Spinal cord (tissue), 10 donors: ENCODE results near the gene DLG5. TPM values are rescaled to one million over a fixed set of nuclear protein-coding genes. Genes with fewer than 3 reads are reported as not detected.

Experiments
- DNase-seq, 6 donors: peaks; one replicate each; pipeline versions ENCODE4 v3.0.0 to v3.0.0-alpha.2; 2013 to 2015; ENCODE audit warnings: low spot score in 6 of 6, low read depth in 4 of 6
- H3K27ac ChIP-seq: one replicate; pipeline ENCODE4 v1.5.1; 2013; ENCODE audit warnings: low read depth, low read length, control low read depth
- H3K27me3 ChIP-seq: one replicate; pipeline ENCODE4 v1.6.1; 2013; ENCODE audit warnings: low read length; ENCODE audit not compliant: control insufficient read depth, insufficient read depth
- H3K36me3 ChIP-seq: one replicate; pipeline ENCODE4 v1.6.1; 2013; ENCODE audit warnings: low read length; ENCODE audit not compliant: control insufficient read depth, insufficient read depth
- H3K4me1 ChIP-seq: one replicate; pipeline ENCODE4 v1.6.1; 2013; ENCODE audit warnings: low read length; ENCODE audit not compliant: control insufficient read depth, insufficient read depth
- H3K4me3 ChIP-seq: one replicate; pipeline ENCODE4 v1.5.1; 2013; ENCODE audit warnings: low read depth, low read length, control low read depth
- H3K9me3 ChIP-seq: one replicate; pipeline ENCODE4 v1.6.1; 2013; ENCODE audit warnings: low read length; ENCODE audit not compliant: control insufficient read depth, insufficient read depth
- WGBS: methylation state at CpG from one replicate; pipeline ENCODE4 v1.1.5; 2013; ENCODE audit warnings: missing lambda C conversion rate; ENCODE audit not compliant: insufficient coverage; 5-methylcytosine and 5-hydroxymethylcytosine counted together
- polyA plus RNA-seq, 2 donors: library from polyadenylated mRNA; unstranded; fragments of 120-200 nt; gene quantifications; one replicate each; pipeline ENCODE4 v1.2.1, GENCODE V29; 2013; ENCODE audit not compliant: insufficient read length in 2 of 2
- total RNA-seq, 2 donors: library from RNA; depleted of rRNA in 1 of 2; stranded (reverse); fragments of 120-200 nt in 1 of 2; fragments of >200 nt in 1 of 2; gene quantifications; one replicate each; pipeline versions ENCODE4 v1.2.3 to v1.2.4, GENCODE V29; 2013 to 2014
- donor health status: healthy.

Gene DLG5
- total and polyA plus RNA-seq, 4 donors: 27.5 to 78.5 (median 51.3) TPM

DNA sequence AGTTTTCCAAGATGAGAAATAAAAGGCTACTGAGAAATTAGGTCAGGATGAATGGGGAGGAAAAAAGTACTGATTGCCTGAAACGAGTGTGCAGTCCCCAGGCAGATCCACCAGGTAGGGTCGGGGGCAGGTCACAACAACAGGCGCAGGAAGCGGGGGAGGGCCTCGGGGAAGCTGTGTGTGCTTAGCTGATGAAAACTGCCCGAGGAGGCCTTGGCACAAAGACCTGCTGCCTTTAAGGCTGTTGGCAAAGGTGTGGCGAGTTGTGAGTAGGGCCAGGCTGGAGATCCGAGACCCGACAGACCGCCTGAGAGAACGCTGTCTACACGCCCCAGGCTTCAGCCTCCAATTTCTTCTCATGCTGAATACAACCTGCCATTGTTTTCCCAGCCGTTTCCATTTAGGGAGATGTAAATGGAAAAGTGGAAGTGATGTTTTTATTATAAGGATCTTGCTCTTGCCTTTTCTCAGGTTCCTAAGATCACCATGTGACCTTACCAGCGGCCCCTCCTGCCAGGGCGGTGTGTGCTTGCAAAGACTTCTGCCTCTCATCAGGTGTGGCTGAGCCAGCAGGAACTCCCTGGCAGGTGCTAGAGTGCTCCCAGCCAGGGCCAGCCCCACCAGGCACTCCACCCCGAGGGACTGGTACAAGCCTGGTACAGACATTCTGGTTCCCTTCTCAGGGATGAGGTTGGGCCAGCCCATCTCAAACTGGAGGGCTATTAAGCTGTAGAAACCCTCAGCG, 60.8 kb downstream of the DLG5 start:
- Histone ChIP-seq H3K4me3 (no peak overlapping the region), H3K9me3 (no peaks in the 10 kb centered on the region), H3K27me3 (no peaks in the 10 kb centered on the region), H3K36me3 (peaks cover 19% of the 10 kb centered on the region), H3K4me1 (peaks cover 39% of the 10 kb centered on the region), H3K27ac (peak overlapping the region; percentile 62)
- DNase-seq: no peak
- 61% methylated on average over 9 of the region's 17 CpGs for WGBS

DNA sequence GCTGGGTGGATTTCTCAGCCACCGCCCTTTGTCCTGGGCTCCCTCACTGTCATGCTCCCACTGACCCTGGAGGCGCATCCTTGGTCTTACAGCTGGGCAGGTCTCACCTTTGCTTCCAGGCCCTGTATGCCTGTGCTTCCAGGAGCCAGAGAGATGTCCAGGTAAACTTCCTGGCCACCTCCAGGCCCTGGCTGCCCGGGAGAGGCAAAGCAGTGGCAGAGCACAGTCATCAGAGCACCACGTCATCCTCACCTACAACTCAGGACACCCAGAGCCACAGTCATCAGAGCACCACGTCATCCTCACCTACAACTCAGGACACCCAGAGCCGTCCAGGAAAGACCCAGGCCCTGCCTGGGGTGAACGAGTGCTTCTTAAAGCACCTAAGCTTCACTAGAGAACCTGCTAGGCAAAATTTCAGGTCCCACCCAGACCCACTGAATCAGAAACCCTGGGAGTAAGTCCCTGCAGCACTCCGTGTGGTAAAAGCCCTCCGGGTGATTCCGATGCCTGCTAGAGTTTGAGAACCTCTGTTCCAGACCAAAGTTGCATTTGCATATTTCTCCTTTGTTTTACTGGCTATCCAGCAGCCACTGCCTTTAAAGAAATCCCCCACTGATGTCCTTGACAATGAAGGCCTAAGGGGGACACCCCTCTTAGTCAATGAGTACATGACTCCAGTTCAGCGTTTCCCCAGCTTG, 62.3 kb downstream of the DLG5 start:
- H3K27me3 ChIP-seq: no peaks in the 10 kb centered on the region
- no peak overlapping the region for H3K4me3 ChIP-seq
- H3K36me3 ChIP-seq: peaks cover 19% of the 10 kb centered on the region
- H3K27ac ChIP-seq: no peak overlapping the region
- H3K4me1 ChIP-seq: peaks cover 31% of the 10 kb centered on the region
- H3K9me3 ChIP-seq: no peaks in the 10 kb centered on the region
- WGBS: 87% methylated on average over 10 of the region's 11 CpGs
- DNase-seq: no peak

DNA sequence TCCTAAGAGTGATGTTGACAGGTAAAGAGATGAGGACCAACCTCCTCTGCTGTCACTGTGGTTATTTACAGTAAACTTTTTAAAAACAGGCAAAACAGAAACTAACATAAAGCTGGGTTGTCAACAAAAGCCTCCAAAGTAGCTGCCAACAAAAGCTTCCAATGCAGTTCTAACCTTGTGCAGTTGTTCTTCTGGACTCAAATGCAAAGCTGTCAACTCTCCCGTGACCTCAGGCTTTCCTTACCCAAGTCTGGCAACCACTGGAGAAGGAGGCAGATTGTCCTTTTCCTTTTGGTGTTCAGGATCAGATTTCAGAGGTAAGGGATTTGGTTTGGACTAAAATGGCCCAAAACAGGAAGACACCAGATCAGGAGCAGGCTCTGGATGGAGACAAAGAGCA, 63.1 kb downstream of the DLG5 start:
- Histone ChIP-seq H3K9me3 (no peaks in the 10 kb centered on the region), H3K27me3 (no peaks in the 10 kb centered on the region), H3K4me3 (no peak overlapping the region), H3K36me3 (peaks cover 12% of the 10 kb centered on the region), H3K4me1 (peaks cover 22% of the 10 kb centered on the region), H3K27ac (no peak overlapping the region)
- DNase-seq: no peak
- no CpG with 5 or more reads among the region's 1 CpG for WGBS

DNA sequence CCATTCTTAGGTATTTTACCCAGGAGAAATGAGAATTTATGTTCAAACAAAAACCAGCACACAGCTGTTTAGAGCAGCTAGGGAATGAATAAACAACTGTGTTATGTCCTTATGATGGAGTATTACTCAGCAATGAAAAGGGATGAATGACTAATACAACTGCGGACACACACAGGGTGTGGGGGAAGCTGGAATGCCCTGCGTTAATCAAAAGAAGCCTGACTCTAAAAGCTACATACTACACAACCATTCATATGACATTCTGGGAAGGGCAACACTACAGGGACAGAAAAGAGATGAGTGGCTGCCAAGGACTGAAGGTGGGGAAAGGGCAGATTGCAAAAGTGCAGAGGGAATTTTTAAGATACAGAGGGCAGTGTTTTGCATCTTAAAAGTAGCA, 64.0 kb downstream of the DLG5 start:
- H3K9me3 ChIP-seq: no peaks in the 10 kb centered on the region
- WGBS: no CpG with 5 or more reads among the region's 2 CpGs
- peaks cover 12% of the 10 kb centered on the region for H3K36me3 ChIP-seq
- no peak for DNase-seq
- no peaks in the 10 kb centered on the region for H3K27me3 ChIP-seq
- no peak overlapping the region for H3K4me3 ChIP-seq
- peaks cover 22% of the 10 kb centered on the region for H3K4me1 ChIP-seq
- H3K27ac ChIP-seq: no peak overlapping the region

DNA sequence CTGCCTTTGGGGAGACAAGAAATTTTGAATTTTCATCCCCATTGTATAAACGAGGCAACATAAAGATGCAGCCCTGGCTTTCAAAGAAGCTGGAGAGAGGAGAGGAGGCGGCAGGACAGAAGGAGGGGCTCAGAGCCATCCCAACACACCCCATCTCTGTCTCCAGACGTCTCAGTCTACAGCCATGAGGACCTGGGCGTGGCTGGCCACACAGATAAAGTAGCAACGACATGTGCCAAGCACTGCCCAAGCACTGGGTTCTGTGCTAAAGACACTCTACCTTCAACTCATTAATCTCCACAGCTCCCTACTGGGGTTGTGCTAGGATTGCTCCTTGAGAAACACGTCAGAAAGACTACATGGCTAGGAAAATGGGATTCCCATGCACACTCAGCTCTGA, 65.2 kb downstream of the DLG5 start:
- peaks cover 21% of the 10 kb centered on the region for H3K36me3 ChIP-seq
- no peak for DNase-seq
- no peaks in the 10 kb centered on the region for H3K9me3 ChIP-seq
- H3K4me3 ChIP-seq: no peak overlapping the region
- H3K4me1 ChIP-seq: peaks cover 22% of the 10 kb centered on the region
- H3K27me3 ChIP-seq: no peaks in the 10 kb centered on the region
- no peak overlapping the region for H3K27ac ChIP-seq
- 64% methylated on average over 4 of the region's 6 CpGs for WGBS

DNA sequence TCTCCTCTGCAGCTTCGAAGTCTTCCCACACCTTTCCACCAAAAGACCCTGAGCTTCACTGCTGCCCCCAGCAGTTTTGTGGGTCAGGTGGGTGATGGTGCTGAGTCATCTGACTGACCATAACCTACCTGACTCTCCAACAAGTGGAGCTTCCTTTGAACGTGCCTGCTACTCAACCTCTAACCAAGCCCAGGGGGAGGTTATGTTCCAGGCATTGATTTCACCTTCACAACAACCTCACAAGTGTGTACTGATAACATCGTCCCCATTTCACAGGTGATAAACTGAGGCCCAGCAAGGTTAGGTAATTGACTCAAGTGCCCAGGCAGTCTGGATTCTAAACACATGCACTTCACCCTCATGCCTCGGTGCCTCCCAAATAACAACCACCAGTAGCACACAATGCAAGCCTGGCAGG, 66.7 kb downstream of the DLG5 start:
- H3K4me3 ChIP-seq: no peak overlapping the region
- 100% methylated on average over 1 of the region's 4 CpGs for WGBS
- peaks cover 14% of the 10 kb centered on the region for H3K4me1 ChIP-seq
- no peaks in the 10 kb centered on the region for H3K27me3 ChIP-seq
- no peak for DNase-seq
- no peaks in the 10 kb centered on the region for H3K9me3 ChIP-seq
- no peak overlapping the region for H3K27ac ChIP-seq
- peaks cover 17% of the 10 kb centered on the region for H3K36me3 ChIP-seq

DNA sequence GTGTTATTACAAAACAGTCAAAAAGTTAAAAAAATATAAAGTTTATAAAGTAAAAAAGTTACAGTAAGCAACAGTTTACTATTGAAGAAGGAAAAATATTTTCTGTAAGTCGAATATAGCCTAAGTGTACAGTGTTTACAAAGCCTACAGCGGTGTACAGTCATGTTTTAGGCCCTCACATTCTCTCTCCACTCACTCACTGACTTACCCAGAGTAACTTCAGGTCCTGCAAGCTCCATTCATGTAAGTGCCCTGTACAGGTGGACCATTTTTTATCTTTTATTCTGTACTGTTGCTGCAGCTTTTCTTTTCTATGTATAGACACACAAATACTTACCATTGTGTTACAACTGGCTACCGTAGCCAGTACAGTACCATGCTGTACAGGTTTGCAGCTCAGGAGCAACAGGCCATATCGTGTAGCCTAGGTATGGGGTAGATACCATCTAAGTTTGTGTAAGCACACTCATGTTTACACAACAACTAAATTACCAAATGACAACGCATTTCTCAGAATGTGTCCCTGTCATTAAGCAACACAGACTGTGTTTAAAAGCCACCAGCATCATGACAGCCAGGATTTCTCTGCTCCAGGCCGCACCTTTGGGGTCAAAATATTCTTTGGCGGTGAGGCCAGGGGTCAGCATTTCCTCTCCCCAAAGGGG, 67.2 kb downstream of the DLG5 start:
- Histone ChIP-seq H3K9me3 (no peaks in the 10 kb centered on the region), H3K27ac (no peak overlapping the region), H3K4me3 (no peak overlapping the region), H3K36me3 (peaks cover 19% of the 10 kb centered on the region), H3K4me1 (peaks cover 14% of the 10 kb centered on the region), H3K27me3 (no peaks in the 10 kb centered on the region)
- no peak for DNase-seq
- WGBS: 81% methylated on average over 3 of the region's 7 CpGs

DNA sequence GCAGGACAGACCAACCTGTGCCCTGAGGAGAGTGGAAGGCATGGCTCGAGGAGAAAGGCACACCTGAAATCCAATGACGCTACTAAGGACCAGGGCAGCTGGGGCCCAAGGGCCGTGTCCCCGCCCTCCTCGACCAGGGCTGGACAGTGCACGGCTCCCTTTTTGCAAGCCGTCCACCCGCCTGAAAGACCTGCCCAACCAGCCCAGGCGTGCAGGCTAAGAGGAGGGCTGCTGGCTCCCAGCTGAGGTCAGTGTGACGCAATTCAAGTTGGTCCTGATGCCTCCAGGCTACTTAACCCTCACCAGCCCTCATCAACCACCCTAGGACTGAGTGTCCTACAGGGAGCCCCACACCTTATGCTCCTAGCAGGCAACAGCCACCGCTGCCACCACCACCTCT, 69.3 kb downstream of the DLG5 start:
- Histone ChIP-seq H3K9me3 (no peaks in the 10 kb centered on the region), H3K36me3 (peaks cover 31% of the 10 kb centered on the region), H3K27ac (no peak overlapping the region), H3K4me3 (no peak overlapping the region), H3K27me3 (no peaks in the 10 kb centered on the region), H3K4me1 (peaks cover 6% of the 10 kb centered on the region)
- WGBS: 90% methylated on average over 11 of the region's 11 CpGs
- no peak for DNase-seq

DNA sequence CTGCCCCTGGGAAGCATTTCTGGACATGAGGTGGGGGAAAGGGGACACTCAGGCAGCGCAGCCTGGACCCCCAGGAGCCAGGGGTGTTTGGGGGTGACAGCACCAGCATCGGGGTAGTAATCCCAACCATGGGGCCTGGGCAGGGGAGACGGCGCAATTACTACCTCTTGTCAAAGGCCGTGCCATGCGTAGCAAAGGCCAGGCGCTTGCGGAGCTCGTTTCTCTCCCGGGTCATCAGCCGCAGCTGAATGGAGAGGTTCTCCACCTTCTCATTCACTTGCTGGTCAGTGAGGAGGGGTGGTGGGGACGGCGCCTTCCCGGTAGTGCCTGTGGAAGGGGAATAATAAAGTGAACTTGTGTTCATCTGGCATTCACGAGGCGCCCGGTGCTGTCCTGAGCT, 70.0 kb downstream of the DLG5 start:
- Histone ChIP-seq H3K36me3 (peaks cover 38% of the 10 kb centered on the region), H3K27me3 (no peaks in the 10 kb centered on the region), H3K4me1 (peaks cover 4% of the 10 kb centered on the region), H3K27ac (no peak overlapping the region), H3K9me3 (no peaks in the 10 kb centered on the region), H3K4me3 (no peak overlapping the region)
- WGBS: 80% methylated on average over 9 of the region's 17 CpGs
- DNase-seq: no peak
